OCI-LY3 (cell line): ENCODE data around the gene C4orf51.
"Not testable (repeated sequence)": the region's sequence is repeated elsewhere in the genome, so short reads cannot be mapped to it uniquely, and the experiment has no call there.

Experiments
- H2AFZ ChIP-seq: fragments of 200-600, 300-600 bp; shearing (Covaris generic); 2 replicates; pipeline ENCODE4 v1.6.0; 2014; ENCODE audit warnings: antibody characterized with exemption, low read depth, low read length
- H3K27ac ChIP-seq: fragments of 200-600, 300-600 bp; sonication (generic); 2 replicates; pipeline ENCODE4 v1.5.1; 2014; ENCODE audit warnings: mild to moderate bottlenecking, low read length, moderate library complexity, mixed read lengths
- H3K27me3 ChIP-seq: fragments of 200-600, 300-600 bp; sonication (generic); 2 replicates; pipeline ENCODE4 v1.6.1; 2014; ENCODE audit warnings: low read depth, low read length, mixed read lengths
- H3K36me3 ChIP-seq: fragments of 200-600, 300-600 bp; sonication (generic); replicated peaks from 2 replicates; pipeline ENCODE3; 2014; ENCODE audit warnings: low read depth, low read length, mixed read lengths
- H3K4me1 ChIP-seq: fragments of 300-600, 200-600 bp; sonication (generic); 2 replicates; pipeline ENCODE4 v1.6.1; 2014; ENCODE audit warnings: low read length, mixed read lengths
- H3K4me2 ChIP-seq: fragments of 200-600, 300-600 bp; sonication (generic); 2 replicates; pipeline ENCODE4 v1.6.1; 2014; ENCODE audit warnings: low read length, mixed read lengths
- H3K4me3 ChIP-seq: fragments of 300-600, 200-600 bp; sonication (generic); 2 replicates; pipeline ENCODE4 v1.5.1; 2014; ENCODE audit warnings: antibody characterized with exemption, mild to moderate bottlenecking, low read length, moderate library complexity
- H3K79me2 ChIP-seq: fragments of 300-600, 200-600 bp; shearing (Covaris generic); 2 replicates; pipeline ENCODE4 v1.6.1; 2014; ENCODE audit warnings: mild to moderate bottlenecking, low read length, mixed read lengths
- H3K9ac ChIP-seq: fragments of 300-600, 200-600 bp; shearing (Covaris generic); 2 replicates; pipeline ENCODE4 v1.6.0; 2014; ENCODE audit warnings: mild to moderate bottlenecking, low read length, moderate library complexity
- H3K9me3 ChIP-seq: fragments of 200-600, 300-600 bp; shearing (Covaris generic); 2 replicates; pipeline ENCODE4 v1.6.1; 2014; ENCODE audit warnings: low read length, mixed read lengths; ENCODE audit not compliant: insufficient read depth
- H4K20me1 ChIP-seq: fragments of 200-600, 300-600 bp; sonication (generic); 2 replicates; pipeline ENCODE4 v1.6.1; 2016; ENCODE audit warnings: low read length, mixed read lengths; ENCODE audit not compliant: insufficient read depth
- CTCF ChIP-seq: fragments of 200-600, 300-600 bp; sonication (generic); IDR thresholded peaks from 2 replicates; pipeline ENCODE4 v1.5.1; 2014; ENCODE audit warnings: antibody characterized with exemption, low read length, low read depth
- EZH2phosphoT487 ChIP-seq: fragments of 200-600 bp; shearing (Covaris generic); IDR thresholded peaks from 2 replicates; pipeline ENCODE4 v1.6.1; 2018; ENCODE audit warnings: antibody characterized with exemption, mixed run types, low read depth

Gene C4orf51

GRCh38 chr4:145690610-145691009, 10.7 kb downstream of the C4orf51 start:
- H3K4me2 ChIP-seq: no peak overlapping the region
- no peaks in the 10 kb centered on the region for H3K79me2 ChIP-seq
- H3K4me3 ChIP-seq: no peak overlapping the region
- H2AFZ ChIP-seq: no peak overlapping the region
- TF ChIP-seq EZH2phosphoT487 (no peak), CTCF (no peak)
- H3K4me1 ChIP-seq: no peaks in the 10 kb centered on the region
- H3K27me3 ChIP-seq: no peaks in the 10 kb centered on the region
- no peak overlapping the region for H3K27ac ChIP-seq
- peaks cover 8% of the 10 kb centered on the region; the same call in 1 of the 2 replicates for H3K9me3 ChIP-seq
- H3K36me3 ChIP-seq: no peaks in the 10 kb centered on the region
- H3K9ac ChIP-seq: no peak overlapping the region
- H4K20me1 ChIP-seq: no peaks in the 10 kb centered on the region

GRCh38 chr4:145691416-145691815, 11.5 kb downstream of the C4orf51 start:
- H3K27me3 ChIP-seq, H3K4me2 ChIP-seq, H3K27ac ChIP-seq, H3K4me1 ChIP-seq, H3K79me2 ChIP-seq, H2AFZ ChIP-seq, H3K9me3 ChIP-seq, H4K20me1 ChIP-seq, H3K9ac ChIP-seq, H3K4me3 ChIP-seq, H3K36me3 ChIP-seq: not testable (repeated sequence)

GRCh38 chr4:145694929-145695328, 15.0 kb downstream of the C4orf51 start:
- TF ChIP-seq CTCF: no peak
- TF ChIP-seq EZH2phosphoT487: no peak
- Histone ChIP-seq H4K20me1 (no peaks in the 10 kb centered on the region), H3K27ac (no peak overlapping the region), H3K36me3 (no peaks in the 10 kb centered on the region), H3K9ac (no peak overlapping the region), H3K4me3 (no peak overlapping the region), H3K9me3 (peaks cover 8% of the 10 kb centered on the region; the same call in 1 of the 2 replicates), H3K4me2 (no peak overlapping the region), H3K27me3 (no peaks in the 10 kb centered on the region), H2AFZ (no peak overlapping the region), H3K4me1 (no peaks in the 10 kb centered on the region), H3K79me2 (no peaks in the 10 kb centered on the region)

- no peak for TF ChIP-seq EZH2phosphoT487
- no peak for TF ChIP-seq CTCF
- no peaks in the 10 kb centered on the region for H4K20me1 ChIP-seq
- H3K27me3 ChIP-seq: no peaks in the 10 kb centered on the region
- H3K36me3 ChIP-seq: no peaks in the 10 kb centered on the region
- H3K4me1 ChIP-seq: no peaks in the 10 kb centered on the region
- H3K9me3 ChIP-seq: peaks cover 4% of the 10 kb centered on the region; the same call in 1 of the 2 replicates
- no peak overlapping the region for H2AFZ ChIP-seq
- H3K4me2 ChIP-seq: no peak overlapping the region
- H3K27ac ChIP-seq: no peak overlapping the region
- H3K4me3 ChIP-seq: no peak overlapping the region
- no peak overlapping the region for H3K9ac ChIP-seq
- H3K79me2 ChIP-seq: no peaks in the 10 kb centered on the region
These were observed 17.4 kb downstream of the C4orf51 start for GRCh38 chr4:145697332-145697731.

- Histone ChIP-seq H2AFZ (no peak overlapping the region), H3K79me2 (no peaks in the 10 kb centered on the region)
These were observed 18.6 kb downstream of the C4orf51 start for GRCh38 chr4:145698507-145698906.

More at GRCh38 chr4:145698507-145698906, 18.6 kb downstream of the C4orf51 start:
- H3K4me3 ChIP-seq: no peak overlapping the region
- H3K4me2 ChIP-seq: no peak overlapping the region
- TF ChIP-seq EZH2phosphoT487 (no peak), CTCF (no peak)
- no peaks in the 10 kb centered on the region for H3K36me3 ChIP-seq
- H4K20me1 ChIP-seq: no peaks in the 10 kb centered on the region
- H3K27me3 ChIP-seq: no peaks in the 10 kb centered on the region
- no peak overlapping the region for H3K27ac ChIP-seq
- H3K9me3 ChIP-seq: peaks cover 4% of the 10 kb centered on the region; the same call in 1 of the 2 replicates
- no peaks in the 10 kb centered on the region for H3K4me1 ChIP-seq
- no peak overlapping the region for H3K9ac ChIP-seq
